ENCODE measurements around the gene SOCS2. TPM values are rescaled to one million over a fixed set of nuclear protein-coding genes. Genes with fewer than 3 reads are reported as not detected.

Gene SOCS2
- total and polyA plus RNA-seq, 5 donors from 2014 or later = 10.4 to 26.7 (median 23.3) TPM

- Mint-ChIP-seq H3K27ac (peak overlapping the region in 1 of 3 donors; percentile 14), H3K36me3 (peaks cover 20% of the 10 kb centered on the region), H3K4me1 (peaks cover 0 to 19% (median 6%) of the 10 kb centered on the region in 4 donors), H3K9me3 (no peaks in the 10 kb centered on the region), H3K4me3 (no peak overlapping the region), H3K27me3 (peaks cover 6% of the 10 kb centered on the region)
- DNase-seq (no peak), ATAC-seq (ENCODE audit: low read depth in 2 of 2) (no peak)
- Histone ChIP-seq H3K4me3 (ENCODE audit: low read depth, low read length) (no peak overlapping the region), H3K4me1 (ENCODE audit: control insufficient read depth, insufficient read depth, low read length, poor library complexity, severe bottlenecking) (no peaks in the 10 kb centered on the region), H3K27me3 (ENCODE audit: control insufficient read depth, insufficient read depth, low read length) (no peaks in the 10 kb centered on the region), H3K27ac (ENCODE audit: insufficient read depth, low read length, poor library complexity, severe bottlenecking) (no peak overlapping the region), H3K36me3 (ENCODE audit: control insufficient read depth, insufficient read depth, low read length) (no peaks in the 10 kb centered on the region), H3K9me3 (ENCODE audit: control insufficient read depth in 2 of 2, low read length in 2 of 2) (no peaks in the 10 kb centered on the region)
Observed at GRCh38 chr12:93585247-93585646, 12.8 kb downstream of the SOCS2 start.

GRCh38 chr12:93587611-93588010, 15.1 kb downstream of the SOCS2 start:
- H3K9me3 ChIP-seq (ENCODE audit: control insufficient read depth in 2 of 2, low read length in 2 of 2) = no peaks in the 10 kb centered on the region
- H3K4me3 ChIP-seq (ENCODE audit: low read depth, low read length) = no peak overlapping the region
- H3K36me3 ChIP-seq (ENCODE audit: control insufficient read depth, insufficient read depth, low read length) = no peaks in the 10 kb centered on the region
- Mint-ChIP-seq H3K36me3 (peaks cover 4% of the 10 kb centered on the region), H3K27ac (no peak overlapping the region), H3K27me3 (peaks cover 28% of the 10 kb centered on the region), H3K9me3 (no peaks in the 10 kb centered on the region), H3K4me1 (peaks cover 14 to 22% (median 17%) of the 10 kb centered on the region in 4 donors), H3K4me3 (no peak overlapping the region)
- ATAC-seq (ENCODE audit: low read depth in 2 of 2) (no peak), DNase-seq (peak in 1 of 3 donors; percentile 57)
- H3K4me1 ChIP-seq (ENCODE audit: control insufficient read depth, insufficient read depth, low read length, poor library complexity, severe bottlenecking) = peaks cover 13% of the 10 kb centered on the region
- peaks cover 7% of the 10 kb centered on the region for H3K27me3 ChIP-seq (ENCODE audit: control insufficient read depth, insufficient read depth, low read length)
- H3K27ac ChIP-seq (ENCODE audit: insufficient read depth, low read length, poor library complexity, severe bottlenecking) = no peak overlapping the region

GRCh38 chr12:93589081-93589480, 16.6 kb downstream of the SOCS2 start:
- Mint-ChIP-seq H3K36me3 (peaks cover 4% of the 10 kb centered on the region), H3K27ac (peak overlapping the region in 1 of 3 donors; percentile 60), H3K4me3 (no peak overlapping the region), H3K27me3 (peaks cover 42% of the 10 kb centered on the region), H3K9me3 (peaks cover 0 to 2% (median 0%) of the 10 kb centered on the region in 7 donors), H3K4me1 (peaks cover 14 to 19% (median 17%) of the 10 kb centered on the region in 4 donors)
- no peak for ATAC-seq (ENCODE audit: low read depth in 2 of 2)
- no peak overlapping the region for H3K4me3 ChIP-seq (ENCODE audit: low read depth, low read length)
- H3K27ac ChIP-seq (ENCODE audit: insufficient read depth, low read length, poor library complexity, severe bottlenecking) = no peak overlapping the region
- no peaks in the 10 kb centered on the region for H3K9me3 ChIP-seq (ENCODE audit: control insufficient read depth in 2 of 2, low read length in 2 of 2)
- H3K36me3 ChIP-seq (ENCODE audit: control insufficient read depth, insufficient read depth, low read length) = no peaks in the 10 kb centered on the region
- no peak for DNase-seq
- peaks cover 18% of the 10 kb centered on the region for H3K27me3 ChIP-seq (ENCODE audit: control insufficient read depth, insufficient read depth, low read length)
- peaks cover 13% of the 10 kb centered on the region for H3K4me1 ChIP-seq (ENCODE audit: control insufficient read depth, insufficient read depth, low read length, poor library complexity, severe bottlenecking)

- peak overlapping the region; percentile 81 for H3K4me3 ChIP-seq (ENCODE audit: low read depth, low read length)
- H3K4me3 Mint-ChIP-seq = peak overlapping the region; percentile 64 to 87 (median 77)
- no peaks in the 10 kb centered on the region for H3K36me3 Mint-ChIP-seq
- peak in 2 of 3 donors; percentile 32 to 75 for DNase-seq
- H3K4me1 ChIP-seq (ENCODE audit: control insufficient read depth, insufficient read depth, low read length, poor library complexity, severe bottlenecking) = peaks cover 13% of the 10 kb centered on the region
- peak; percentile 59 to 67 for ATAC-seq (ENCODE audit: low read depth in 2 of 2)
- peaks cover 55% of the 10 kb centered on the region for H3K27me3 Mint-ChIP-seq
- H3K27ac ChIP-seq (ENCODE audit: insufficient read depth, low read length, poor library complexity, severe bottlenecking) = no peak overlapping the region
- peaks cover 25% of the 10 kb centered on the region for H3K27me3 ChIP-seq (ENCODE audit: control insufficient read depth, insufficient read depth, low read length)
- peaks cover 14 to 19% (median 17%) of the 10 kb centered on the region in 4 donors for H3K4me1 Mint-ChIP-seq
- H3K27ac Mint-ChIP-seq = peak overlapping the region in 1 of 3 donors; percentile 95
- H3K9me3 ChIP-seq (ENCODE audit: control insufficient read depth in 2 of 2, low read length in 2 of 2) = no peaks in the 10 kb centered on the region
- H3K36me3 ChIP-seq (ENCODE audit: control insufficient read depth, insufficient read depth, low read length) = no peaks in the 10 kb centered on the region
- peaks cover 0 to 2% (median 0%) of the 10 kb centered on the region in 7 donors for H3K9me3 Mint-ChIP-seq
Observed at GRCh38 chr12:93591137-93591868, 18.8 kb downstream of the SOCS2 start.

- no peak overlapping the region for H3K4me3 ChIP-seq (ENCODE audit: low read depth, low read length)
- H3K27me3 ChIP-seq (ENCODE audit: control insufficient read depth, insufficient read depth, low read length) = peaks cover 25% of the 10 kb centered on the region
- Mint-ChIP-seq H3K27ac (no peak overlapping the region), H3K36me3 (no peaks in the 10 kb centered on the region), H3K4me1 (peaks cover 14 to 19% (median 17%) of the 10 kb centered on the region in 4 donors), H3K9me3 (peaks cover 0 to 2% (median 0%) of the 10 kb centered on the region in 7 donors), H3K4me3 (peak overlapping the region in 1 of 4 donors; percentile 70), H3K27me3 (peaks cover 59% of the 10 kb centered on the region)
- H3K9me3 ChIP-seq (ENCODE audit: control insufficient read depth in 2 of 2, low read length in 2 of 2) = no peaks in the 10 kb centered on the region
- H3K4me1 ChIP-seq (ENCODE audit: control insufficient read depth, insufficient read depth, low read length, poor library complexity, severe bottlenecking) = peaks cover 13% of the 10 kb centered on the region
- no peak overlapping the region for H3K27ac ChIP-seq (ENCODE audit: insufficient read depth, low read length, poor library complexity, severe bottlenecking)
- no peak for ATAC-seq (ENCODE audit: low read depth in 2 of 2)
- no peak for DNase-seq
- H3K36me3 ChIP-seq (ENCODE audit: control insufficient read depth, insufficient read depth, low read length) = no peaks in the 10 kb centered on the region
Observed at GRCh38 chr12:93592641-93593406, 20.3 kb downstream of the SOCS2 start.

GRCh38 chr12:93593843-93594242, 21.4 kb downstream of the SOCS2 start:
- Histone ChIP-seq H3K9me3 (ENCODE audit: control insufficient read depth in 2 of 2, low read length in 2 of 2) (no peaks in the 10 kb centered on the region), H3K4me1 (ENCODE audit: control insufficient read depth, insufficient read depth, low read length, poor library complexity, severe bottlenecking) (peaks cover 13% of the 10 kb centered on the region), H3K27ac (ENCODE audit: insufficient read depth, low read length, poor library complexity, severe bottlenecking) (no peak overlapping the region), H3K36me3 (ENCODE audit: control insufficient read depth, insufficient read depth, low read length) (no peaks in the 10 kb centered on the region), H3K4me3 (ENCODE audit: low read depth, low read length) (no peak overlapping the region), H3K27me3 (ENCODE audit: control insufficient read depth, insufficient read depth, low read length) (peaks cover 25% of the 10 kb centered on the region)
- Mint-ChIP-seq H3K4me3 (no peak overlapping the region), H3K4me1 (peaks cover 14 to 19% (median 17%) of the 10 kb centered on the region in 4 donors), H3K27me3 (peaks cover 64% of the 10 kb centered on the region), H3K27ac (no peak overlapping the region), H3K9me3 (peaks cover 0 to 2% (median 0%) of the 10 kb centered on the region in 7 donors), H3K36me3 (no peaks in the 10 kb centered on the region)
- DNase-seq (no peak), ATAC-seq (ENCODE audit: low read depth in 2 of 2) (no peak)

- Mint-ChIP-seq H3K4me1 (peaks cover 12 to 16% (median 14%) of the 10 kb centered on the region in 4 donors), H3K9me3 (peaks cover 0 to 2% (median 0%) of the 10 kb centered on the region in 7 donors), H3K36me3 (no peaks in the 10 kb centered on the region), H3K27me3 (peaks cover 61% of the 10 kb centered on the region), H3K4me3 (no peak overlapping the region), H3K27ac (peak overlapping the region in 1 of 3 donors; percentile 68)
- no peak for DNase-seq
- Histone ChIP-seq H3K4me3 (ENCODE audit: low read depth, low read length) (no peak overlapping the region), H3K9me3 (ENCODE audit: control insufficient read depth in 2 of 2, low read length in 2 of 2) (no peaks in the 10 kb centered on the region), H3K4me1 (ENCODE audit: control insufficient read depth, insufficient read depth, low read length, poor library complexity, severe bottlenecking) (peaks cover 13% of the 10 kb centered on the region), H3K27ac (ENCODE audit: insufficient read depth, low read length, poor library complexity, severe bottlenecking) (no peak overlapping the region), H3K27me3 (ENCODE audit: control insufficient read depth, insufficient read depth, low read length) (peaks cover 25% of the 10 kb centered on the region), H3K36me3 (ENCODE audit: control insufficient read depth, insufficient read depth, low read length) (no peaks in the 10 kb centered on the region)
- no peak for ATAC-seq (ENCODE audit: low read depth in 2 of 2)
Observed at GRCh38 chr12:93594766-93595311, 22.4 kb downstream of the SOCS2 start.

Measured in CD4-positive, CD25-positive, alpha-beta regulatory T cell (primary cell).